Tibial artery (tissue), 4 donors: ENCODE measurements around the gene MRPL1.
A peak's percentile ranks its signal among the peaks of the same experiment; 100 is the strongest.
"Not testable (repeated sequence)": the region's sequence is repeated elsewhere in the genome, so short reads cannot be mapped to it uniquely, and the experiment has no call there.

ENCODE experiments used
- DNase-seq, 2 donors: peaks; one replicate each; pipeline ENCODE4 v3.0.0-alpha.2; 2019
- H3K27ac ChIP-seq, 2 donors: fragments of 200-600 bp; sonication (generic) in 1 of 2; 1 replicate in 1 of 2; 2 replicates in 1 of 2; pipeline ENCODE4 v1.5.1; 2018 to 2019; ENCODE audit warnings: mild to moderate bottlenecking in 1 of 2
- H3K27me3 ChIP-seq, 2 donors: fragments of 200-600 bp; sonication (generic) in 1 of 2; one replicate each; pipeline versions ENCODE4 v1.5.1 to v1.6.0; 2016 to 2019
- H3K36me3 ChIP-seq, 3 donors: fragments of 200-600 bp; sonication (generic) in 2 of 3; one replicate each; pipeline ENCODE4 v1.5.1; 2016 to 2019; ENCODE audit warnings: mild to moderate bottlenecking in 2 of 3
- H3K4me1 ChIP-seq, 4 donors: fragments of 200-600 bp; sonication (generic) in 2 of 4; 1 replicate in 3 of 4; 2 replicates in 1 of 4; pipeline ENCODE4 v1.5.1; 2016 to 2019
- H3K4me3 ChIP-seq, 2 donors: fragments of 200-600 bp; sonication (generic) in 1 of 2; 1 replicate in 1 of 2; 2 replicates in 1 of 2; pipeline ENCODE4 v1.5.1; 2018 to 2019; ENCODE audit warnings: mild to moderate bottlenecking in 2 of 2
- H3K9me3 ChIP-seq, 3 donors: fragments of 200-600 bp; sonication (generic) in 1 of 3; one replicate each; pipeline ENCODE4 v1.5.1; 2016 to 2019
- CTCF ChIP-seq, 2 experiments: fragments of 200-600 bp in 1 of 2; fragments of 450-650 bp in 1 of 2; IDR thresholded peaks; one replicate each; pipeline ENCODE4 v1.5.1; 2017 to 2019; ENCODE audit warnings: antibody characterized with exemption in 2 of 2, mild to moderate bottlenecking in 1 of 2, moderate library complexity in 1 of 2
- intact Hi-C: fragments of 100-400 bp; cut with DNase I; formaldehyde crosslinking; loops from one replicate; pipeline ENCODE4 v1.15.0; 2023; ENCODE audit warnings: low total_unique reads

MRPL1 gene

GRCh38 chr4:77854431-77855111 lies 8.1 kb upstream of the MRPL1 start:
- no peak for TF ChIP-seq CTCF (IDR thresholded peaks at IDR 0.05)
- H3K4me1 ChIP-seq: no peaks in the 10 kb centered on the region
- H3K27ac ChIP-seq: no peak overlapping the region
- no peaks in the 10 kb centered on the region for H3K36me3 ChIP-seq
- no peak for DNase-seq
- no peak overlapping the region for H3K4me3 ChIP-seq
- intact Hi-C loops: no loop called here
- no peaks in the 10 kb centered on the region for H3K9me3 ChIP-seq
- H3K27me3 ChIP-seq: peaks cover 0 to 7% of the 10 kb centered on the region in 2 donors

- TF ChIP-seq CTCF (IDR thresholded peaks at IDR 0.05): no peak
- no peaks in the 10 kb centered on the region for H3K4me1 ChIP-seq
Measured at GRCh38 chr4:77856152-77856551, 6.5 kb upstream of the MRPL1 start.

DNA sequence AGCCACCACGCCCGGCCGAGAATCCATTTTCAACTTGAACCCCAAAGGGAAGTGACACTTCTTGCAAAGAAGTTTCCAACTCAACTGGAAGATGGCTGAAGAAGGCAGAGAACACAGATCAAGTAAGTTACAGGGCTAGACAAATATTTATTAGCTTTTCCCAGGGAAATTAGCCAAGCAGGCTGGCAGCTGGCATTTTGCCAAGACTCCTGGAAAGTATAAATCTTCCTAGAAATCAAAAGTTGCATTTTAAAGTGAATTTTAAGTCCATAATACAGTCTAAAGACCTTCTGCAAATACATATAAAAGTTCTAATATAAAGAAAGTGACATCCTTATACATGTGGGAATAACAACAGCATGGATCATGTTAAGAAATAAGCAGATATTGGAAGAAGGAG lies 3.4 kb upstream of the MRPL1 start:
- no peaks in the 10 kb centered on the region for H3K27me3 ChIP-seq
- intact Hi-C loops: no loop called here
- DNase-seq: no peak

More at GRCh38 chr4:77856152-77856551, 6.5 kb upstream of the MRPL1 start:
- H3K4me3 ChIP-seq: no peak overlapping the region
- H3K27ac ChIP-seq: no peak overlapping the region
- intact Hi-C loops: no loop called here
- no peak for DNase-seq
- no peaks in the 10 kb centered on the region for H3K36me3 ChIP-seq
- H3K27me3 ChIP-seq: no peaks in the 10 kb centered on the region
- no peaks in the 10 kb centered on the region for H3K9me3 ChIP-seq

GRCh38 chr4:77861495-77861894 lies 1.1 kb upstream of the MRPL1 start:
- no peaks in the 10 kb centered on the region for H3K27me3 ChIP-seq
- H3K27ac ChIP-seq: peak overlapping the region; percentile 89 to 93
- no peaks in the 10 kb centered on the region for H3K36me3 ChIP-seq
- no peak for DNase-seq
- H3K9me3 ChIP-seq: no peaks in the 10 kb centered on the region
- no peak for TF ChIP-seq CTCF (IDR thresholded peaks at IDR 0.05)
- peak overlapping the region; percentile 65 to 66 for H3K4me3 ChIP-seq
- peaks cover 0 to 19% (median 5%) of the 10 kb centered on the region in 4 donors for H3K4me1 ChIP-seq
- intact Hi-C loops: loop anchor here (5.0 kb wide), 2 partner anchors 39 to 1554 kb away; partner anchors contain the start of gene STBD1

More for the DNA sequence above, 3.4 kb upstream of the MRPL1 start:
- Histone ChIP-seq H3K4me3 (no peak overlapping the region), H3K9me3 (no peaks in the 10 kb centered on the region), H3K36me3 (no peaks in the 10 kb centered on the region), H3K4me1 (peaks cover 0 to 15% (median 5%) of the 10 kb centered on the region in 4 donors), H3K27ac (no peak overlapping the region)
- no peak for TF ChIP-seq CTCF (IDR thresholded peaks at IDR 0.05)

- Histone ChIP-seq H3K27ac (peak overlapping the region; percentile 89 to 93), H3K4me3 (peak overlapping the region; percentile 65 to 66), H3K4me1 (peaks cover 0 to 19% (median 5%) of the 10 kb centered on the region in 4 donors)
- H3K36me3 ChIP-seq, DNase-seq, H3K9me3 ChIP-seq, H3K27me3 ChIP-seq: not testable (repeated sequence)
- intact Hi-C loops: loop anchor here (5.0 kb wide), 2 partner anchors 41 to 1556 kb away; partner anchors contain the start of gene STBD1
Measured at GRCh38 chr4:77863341-77863740, 711 bp downstream of the MRPL1 start.

- intact Hi-C loops: no loop called here
- H3K27me3 ChIP-seq: no peaks in the 10 kb centered on the region
- peaks cover 0 to 9% (median 5%) of the 10 kb centered on the region in 3 donors for H3K36me3 ChIP-seq
- no peak for DNase-seq
- no peak overlapping the region for H3K4me3 ChIP-seq
- H3K27ac ChIP-seq: no peak overlapping the region
- peaks cover 0 to 19% (median 5%) of the 10 kb centered on the region in 4 donors for H3K4me1 ChIP-seq
- H3K9me3 ChIP-seq: no peaks in the 10 kb centered on the region
- no peak for TF ChIP-seq CTCF (IDR thresholded peaks at IDR 0.05)
Measured at GRCh38 chr4:77865259-77865658, 2.6 kb downstream of the MRPL1 start.
